Measurements from ENCODE around the gene COX4I1.

COX4I1 gene

GRCh38 chr16:85799497-85800320 lies at the start of gene COX4I1, which contains the start of gene EMC8:
TSS of gene COX4I1 (plus strand) at chr16:85799695. CDS start at chr16:85801206, 1,511 bp downstream.
TSS of gene EMC8 (minus strand) at chr16:85799544. CDS start at chr16:85799295, 249 bp downstream.
- peak; percentile 94 for DNase-seq

GRCh38 chr16:85749771-85750145 lies 49.7 kb upstream of the COX4I1 start:
- no peak for DNase-seq

- no peak for DNase-seq
These were observed 49.2 kb upstream of the COX4I1 start for GRCh38 chr16:85750146-85750826.

- no peak for DNase-seq
These were observed 48.4 kb upstream of the COX4I1 start, which contains the start of gene C16orf74 for GRCh38 chr16:85750827-85751697. TSS of gene C16orf74 (minus strand) at chr16:85751096. CDS start at chr16:85735217, 15,879 bp downstream.

GRCh38 chr16:85751698-85752501 lies 47.6 kb upstream of the COX4I1 start:
- DNase-seq, result no peak

- no peak for DNase-seq
These were observed 46.7 kb upstream of the COX4I1 start for GRCh38 chr16:85752511-85753420.

GRCh38 chr16:85753559-85753958 lies 45.9 kb upstream of the COX4I1 start:
- DNase-seq, result no peak

GRCh38 chr16:85753976-85754375 lies 45.5 kb upstream of the COX4I1 start:
- DNase-seq, result no peak

- DNase-seq, result no peak
These were observed 45.1 kb upstream of the COX4I1 start for GRCh38 chr16:85754413-85754812.

- DNase-seq, result no peak
These were observed 43.3 kb upstream of the COX4I1 start for GRCh38 chr16:85755929-85756768.

- DNase-seq, result no peak
These were observed 42.1 kb upstream of the COX4I1 start for GRCh38 chr16:85757341-85757822.

GRCh38 chr16:85759136-85759535 lies 40.4 kb upstream of the COX4I1 start:
- DNase-seq, result no peak

- no peak for DNase-seq
These were observed 39.7 kb upstream of the COX4I1 start for GRCh38 chr16:85759631-85760419.

- DNase-seq, result no peak
These were observed 37.6 kb upstream of the COX4I1 start for GRCh38 chr16:85761861-85762260.

GRCh38 chr16:85762970-85763369 lies 36.5 kb upstream of the COX4I1 start:
- DNase-seq, result no peak

- DNase-seq, result no peak
These were observed 35.9 kb upstream of the COX4I1 start for GRCh38 chr16:85763616-85764015.

GRCh38 chr16:85765211-85765610 lies 34.3 kb upstream of the COX4I1 start:
- DNase-seq, result no peak

GRCh38 chr16:85765767-85766166 lies 33.7 kb upstream of the COX4I1 start:
- DNase-seq, result no peak

- no peak for DNase-seq
These were observed 32.0 kb upstream of the COX4I1 start for GRCh38 chr16:85767531-85767930.
